Natural killer cell treated with Interleukin-12 subunit alpha and Interleukin-12 subunit beta and Interleukin-15 and Interleukin-18, amount 100 ng/mL, for 72 hours (primary cell): ENCODE data around the gene ZNF423. TPM values are rescaled to one million over a fixed set of nuclear protein-coding genes. Genes with fewer than 3 reads are reported as not detected.

Experiments
- ATAC-seq, 2 donors: fragments of 150-1000 bp; cut with Tn5 transposase in 1 of 2; sonication (Bioruptor Pico), chemical (Tn5 transposase) in 1 of 2; 2 replicates each; pipeline ENCODE4 v1.10.0; 2021
- DNase-seq: peaks from one replicate; pipeline ENCODE4 v3.0.0; 2022; ENCODE audit warnings: low spot score
- H3K27ac Mint-ChIP-seq, 2 donors: 1 replicate in 1 of 2; 2 replicates in 1 of 2; pipeline ENCODE4 v1.8.0; 2022; ENCODE audit warnings: mixed read lengths in 2 of 2, mild to moderate bottlenecking in 1 of 2, moderate library complexity in 1 of 2
- H3K27me3 Mint-ChIP-seq, 2 donors: 1 replicate in 1 of 2; 2 replicates in 1 of 2; pipeline ENCODE4 v1.8.0; 2022; ENCODE audit warnings: mixed read lengths in 2 of 2
- H3K36me3 Mint-ChIP-seq: one replicate; pipeline ENCODE4 v1.8.0; 2022; ENCODE audit warnings: mixed read lengths
- H3K4me1 Mint-ChIP-seq, 2 donors: 1 replicate in 1 of 2; 2 replicates in 1 of 2; pipeline ENCODE4 v1.8.0; 2022; ENCODE audit warnings: low read depth in 2 of 2, mixed read lengths in 2 of 2, mild to moderate bottlenecking in 1 of 2
- H3K4me3 Mint-ChIP-seq: one replicate; pipeline ENCODE4 v1.8.0; 2022; ENCODE audit warnings: mixed read lengths
- H3K9me3 Mint-ChIP-seq: 2 replicates; pipeline ENCODE4 v1.8.0; 2022; ENCODE audit warnings: mixed read lengths
- total RNA-seq, 2 donors: library from RNA; stranded (reverse); gene quantifications; one replicate each; pipeline ENCODE4 v1.2.3, GENCODE V29; 2022

The ZNF423 gene
- total RNA-seq, 2 donors from 2014 or later, result not detected

DNA sequence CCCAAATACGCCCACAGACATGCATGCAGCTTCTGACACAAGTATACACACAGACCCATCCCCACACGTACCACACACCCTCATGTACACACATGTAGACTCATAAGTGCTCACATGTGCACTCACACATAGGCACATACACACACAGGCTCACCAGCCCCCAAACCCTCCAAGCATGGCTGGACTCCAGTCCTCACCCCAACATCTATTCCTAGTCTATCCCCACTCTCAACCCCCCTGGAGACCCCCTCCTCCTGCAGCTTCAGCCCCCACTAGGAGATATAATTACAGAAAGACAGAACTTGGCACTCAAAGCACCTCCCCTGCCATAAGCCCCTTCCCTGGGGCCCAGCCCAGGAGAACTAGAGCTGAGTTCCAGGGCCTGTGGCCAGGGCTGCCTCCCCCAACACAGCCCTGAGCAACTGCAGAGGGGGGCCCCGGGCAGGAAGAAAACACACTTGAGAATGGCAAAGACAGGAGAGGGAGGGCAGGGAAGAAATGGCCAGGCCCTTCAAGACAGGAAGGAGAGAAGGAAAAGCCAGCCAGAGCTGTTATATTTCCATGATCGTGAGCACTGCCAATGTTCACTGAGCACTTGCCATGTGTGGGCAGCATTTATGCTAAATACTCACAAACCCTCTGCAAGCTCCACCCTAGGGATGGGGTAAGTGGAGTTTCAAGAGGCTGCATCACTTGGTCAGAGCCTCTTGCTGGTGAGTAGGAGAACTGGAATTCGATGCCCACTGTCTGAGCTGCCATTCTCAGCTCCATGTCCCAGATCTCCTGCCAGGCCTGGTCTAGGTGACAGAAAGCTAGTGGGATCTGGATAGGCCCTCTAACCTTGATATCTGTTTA is 224.5 kb downstream of the ZNF423 start:
- Mint-ChIP-seq H3K36me3 (no peaks in the 10 kb centered on the region), H3K9me3 (no peaks in the 10 kb centered on the region), H3K4me1 (no peaks in the 10 kb centered on the region), H3K4me3 (no peak overlapping the region), H3K27me3 (no peaks in the 10 kb centered on the region), H3K27ac (no peak overlapping the region)
- DNase-seq (peak; percentile 22), ATAC-seq (peak in 1 of 2 donors; percentile 48)

DNA sequence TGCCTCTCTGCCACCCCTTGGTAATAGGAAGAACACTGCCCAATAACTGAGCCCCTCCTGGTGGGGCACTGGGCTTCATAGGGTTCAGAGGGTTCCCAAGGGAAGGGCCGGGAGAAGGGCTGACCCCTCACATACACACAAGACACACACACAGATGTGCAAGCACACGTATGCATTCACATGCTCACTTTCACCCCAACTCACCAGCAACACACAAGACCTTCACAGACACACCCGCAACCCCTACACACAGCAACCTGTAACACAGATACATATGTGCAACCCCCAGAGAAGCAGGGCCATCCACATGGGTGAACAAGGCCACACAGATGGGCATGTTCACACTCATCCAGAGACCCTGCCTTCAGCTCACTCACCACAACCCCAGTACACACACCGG is 225.1 kb downstream of the ZNF423 start:
- Mint-ChIP-seq H3K9me3 (no peaks in the 10 kb centered on the region), H3K27me3 (no peaks in the 10 kb centered on the region), H3K4me1 (no peaks in the 10 kb centered on the region), H3K36me3 (no peaks in the 10 kb centered on the region), H3K27ac (no peak overlapping the region), H3K4me3 (no peak overlapping the region)
- DNase-seq (peak; percentile 37), ATAC-seq (no peak)

DNA sequence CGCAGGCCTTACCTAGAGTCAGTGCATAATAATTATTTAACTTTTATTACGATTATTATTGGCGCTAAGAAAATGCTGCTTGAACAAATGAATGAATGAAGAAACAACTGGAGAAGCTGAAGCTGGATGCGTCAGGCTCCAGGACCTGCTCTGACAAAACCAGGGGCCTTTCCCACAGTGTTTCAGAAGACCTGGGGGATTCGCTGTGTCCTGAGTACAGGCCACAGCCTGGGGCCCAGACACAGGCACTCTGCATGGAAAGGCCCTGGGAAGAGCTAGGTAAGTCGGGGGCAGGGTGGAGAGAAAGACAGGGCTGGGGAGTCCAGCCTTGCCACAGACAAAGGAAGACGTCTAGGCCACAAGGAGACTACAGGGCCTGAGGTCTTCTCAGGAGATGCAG is 226.1 kb downstream of the ZNF423 start:
- peak; percentile 49 for DNase-seq
- H3K27ac Mint-ChIP-seq, result no peak overlapping the region
- no peaks in the 10 kb centered on the region for H3K4me1 Mint-ChIP-seq
- ATAC-seq, result no peak
- no peaks in the 10 kb centered on the region for H3K36me3 Mint-ChIP-seq
- H3K4me3 Mint-ChIP-seq, result no peak overlapping the region
- no peaks in the 10 kb centered on the region for H3K27me3 Mint-ChIP-seq
- no peaks in the 10 kb centered on the region for H3K9me3 Mint-ChIP-seq

DNA sequence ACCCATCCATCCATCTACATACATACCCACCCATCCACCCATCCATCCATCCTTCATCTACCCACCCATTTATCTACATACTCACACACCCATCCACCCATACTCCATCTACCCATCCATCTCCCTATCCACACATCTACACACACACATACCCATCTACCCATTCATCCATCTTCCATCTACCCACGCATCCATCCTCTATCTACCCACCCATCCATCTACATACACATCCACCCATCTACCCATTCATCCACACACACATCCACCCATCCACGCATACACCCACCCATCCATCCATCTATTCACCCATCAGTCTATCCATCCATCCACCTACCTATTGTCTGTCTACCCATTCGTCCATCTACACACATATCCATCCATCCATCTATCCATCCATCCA is 227.8 kb downstream of the ZNF423 start:
- H3K36me3 Mint-ChIP-seq, result no peaks in the 10 kb centered on the region
- ATAC-seq, result no peak
- no peaks in the 10 kb centered on the region for H3K4me1 Mint-ChIP-seq
- H3K27ac Mint-ChIP-seq, result no peak overlapping the region
- H3K27me3 Mint-ChIP-seq, result no peaks in the 10 kb centered on the region
- peak; percentile 8 for DNase-seq
- no peaks in the 10 kb centered on the region for H3K9me3 Mint-ChIP-seq
- no peak overlapping the region for H3K4me3 Mint-ChIP-seq

DNA sequence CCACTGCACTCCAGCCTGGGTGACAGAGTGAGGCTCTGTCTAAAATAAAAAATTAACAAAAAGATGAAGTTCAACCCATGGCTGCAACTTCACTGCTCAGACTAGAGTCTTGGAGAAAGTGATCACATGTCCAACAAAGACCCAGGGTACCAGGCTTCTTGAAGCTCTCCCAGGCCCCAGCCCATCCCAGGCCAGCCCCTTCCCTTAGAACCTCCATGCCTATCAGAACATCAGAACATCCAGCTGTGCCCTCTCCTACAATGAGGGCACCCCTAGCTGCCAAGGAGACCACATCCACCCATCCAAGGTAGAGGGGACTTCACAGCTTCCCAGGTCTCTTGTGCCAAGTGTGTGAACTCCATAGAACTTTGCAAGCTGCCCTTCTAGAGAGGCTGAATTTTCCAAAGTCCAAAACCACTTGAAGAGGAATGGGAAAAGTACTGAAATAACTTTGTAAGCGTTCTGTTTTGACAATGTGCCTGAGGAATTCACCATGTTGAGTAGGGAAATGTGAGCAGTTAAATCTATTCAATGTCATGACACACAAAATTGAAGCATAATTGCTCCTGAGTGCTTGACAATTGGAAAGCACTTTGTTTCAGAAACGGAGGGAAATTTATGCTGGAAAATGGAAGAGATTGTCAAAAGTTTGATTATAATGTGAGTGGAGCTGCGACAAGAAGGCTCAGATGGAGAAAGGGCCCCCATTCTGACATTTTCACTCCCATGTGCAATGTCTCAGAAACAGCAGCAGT is 230.4 kb downstream of the ZNF423 start:
- H3K4me3 Mint-ChIP-seq, result no peak overlapping the region
- H3K9me3 Mint-ChIP-seq, result no peaks in the 10 kb centered on the region
- H3K4me1 Mint-ChIP-seq, result no peaks in the 10 kb centered on the region
- peak; percentile 23 for DNase-seq
- H3K27me3 Mint-ChIP-seq, result no peaks in the 10 kb centered on the region
- H3K27ac Mint-ChIP-seq, result no peak overlapping the region
- ATAC-seq, result no peak
- H3K36me3 Mint-ChIP-seq, result no peaks in the 10 kb centered on the region

DNA sequence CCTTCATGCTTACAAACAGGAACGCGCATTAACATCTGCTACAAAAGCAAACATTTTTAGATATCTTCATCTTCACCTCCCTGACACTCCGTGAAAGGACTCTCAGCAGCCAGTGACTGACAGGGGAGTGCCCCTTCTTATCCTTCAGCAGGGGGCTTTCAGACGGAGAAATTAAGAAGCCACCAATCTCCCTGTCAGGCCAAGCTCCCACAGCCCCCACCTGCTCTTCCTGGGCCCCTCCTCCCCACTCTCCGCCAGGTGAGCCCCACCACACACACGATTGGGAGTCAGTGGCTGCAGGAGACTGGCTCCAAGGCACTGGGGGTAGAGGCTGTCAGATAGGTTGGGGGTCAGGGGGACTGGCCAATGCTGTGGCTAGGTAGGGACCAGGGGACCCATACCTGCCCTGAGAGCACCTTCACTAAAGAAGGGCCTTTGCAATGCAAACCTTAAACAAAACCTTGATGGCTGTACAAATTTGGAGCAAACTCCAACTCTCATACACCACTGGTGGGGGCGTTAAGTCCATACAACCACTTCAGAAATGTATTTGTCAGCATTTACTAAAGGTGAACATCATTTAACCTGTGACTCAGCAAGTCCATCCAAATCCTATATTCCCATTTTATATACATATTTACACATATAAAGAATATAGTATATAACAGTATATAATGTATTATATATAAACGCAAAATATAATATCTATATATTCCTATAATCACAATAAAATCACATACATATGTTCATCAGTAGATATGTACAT is 232.2 kb downstream of the ZNF423 start:
- peak; percentile 54 for DNase-seq

DNA sequence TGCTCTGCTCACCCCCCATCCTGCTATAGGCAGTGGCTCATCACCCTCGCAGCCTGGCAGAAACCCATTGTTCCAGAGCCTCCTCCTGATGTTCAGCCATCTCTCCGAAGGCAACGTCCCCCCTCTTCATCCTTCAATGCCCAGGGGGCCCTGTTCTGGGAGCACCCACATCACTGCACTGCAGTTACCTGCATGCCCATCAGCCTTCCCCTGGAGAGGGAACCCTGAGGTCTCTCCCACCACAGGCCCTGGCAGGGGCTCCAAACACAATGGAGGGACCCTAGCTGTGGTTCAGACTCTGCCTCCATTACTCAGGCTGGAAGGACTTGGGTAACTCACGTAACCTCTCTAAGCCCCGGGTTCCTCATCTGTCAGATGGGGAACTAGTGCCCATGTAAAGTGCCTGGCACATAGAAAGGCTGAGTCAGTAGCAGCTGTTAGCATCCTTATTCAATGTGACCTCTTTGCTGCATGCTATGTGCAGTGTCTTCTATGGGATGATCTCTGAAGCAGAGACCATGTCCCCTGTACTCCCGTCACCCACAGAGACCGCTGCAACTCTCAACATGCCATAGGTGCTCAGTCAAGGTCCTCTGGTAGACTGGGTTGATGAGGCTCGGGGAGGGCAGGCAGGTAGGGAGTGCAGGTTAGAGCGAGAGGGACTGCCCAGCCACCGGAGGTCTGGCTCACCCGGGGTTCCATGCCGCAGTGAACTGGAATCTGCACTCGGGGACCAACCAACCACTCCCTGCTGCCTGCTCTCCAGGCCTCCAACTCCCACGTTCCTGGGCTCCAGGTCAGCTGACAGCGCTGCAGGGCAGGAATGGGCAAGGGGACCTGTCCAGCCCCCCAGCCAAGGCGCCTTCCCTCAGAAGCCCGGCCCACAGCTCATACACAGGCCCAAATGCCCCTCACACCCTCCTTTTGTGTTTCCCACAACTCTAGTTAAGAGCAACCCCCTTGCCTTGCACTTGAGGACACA is 233.2 kb downstream of the ZNF423 start:
- Mint-ChIP-seq H3K4me1 (no peaks in the 10 kb centered on the region), H3K27ac (no peak overlapping the region), H3K9me3 (no peaks in the 10 kb centered on the region), H3K36me3 (no peaks in the 10 kb centered on the region), H3K27me3 (no peaks in the 10 kb centered on the region), H3K4me3 (no peak overlapping the region)
- ATAC-seq, result peak in 1 of 2 donors; percentile 13
- peak; percentile 51 for DNase-seq

More for the DNA sequence above, 232.2 kb downstream of the ZNF423 start:
- H3K36me3 Mint-ChIP-seq, result no peaks in the 10 kb centered on the region
- no peaks in the 10 kb centered on the region for H3K9me3 Mint-ChIP-seq
- no peak overlapping the region for H3K27ac Mint-ChIP-seq
- no peaks in the 10 kb centered on the region for H3K4me1 Mint-ChIP-seq
- no peak overlapping the region for H3K4me3 Mint-ChIP-seq
- no peaks in the 10 kb centered on the region for H3K27me3 Mint-ChIP-seq
- no peak for ATAC-seq

DNA sequence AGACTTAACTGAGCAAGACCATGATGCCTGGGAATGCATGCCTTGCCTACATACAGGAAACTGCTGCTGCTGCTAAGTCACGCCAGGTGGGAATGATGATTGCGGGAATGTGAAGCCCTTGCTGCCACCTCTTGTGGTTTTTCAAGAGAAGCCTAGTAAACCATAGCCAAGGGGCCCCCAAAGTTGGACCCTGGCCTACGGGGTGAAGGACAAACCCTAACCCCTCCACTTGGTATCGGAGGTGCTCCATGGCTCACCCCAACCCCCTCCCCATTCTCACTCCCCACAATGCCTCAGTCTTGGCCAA is 233.9 kb downstream of the ZNF423 start:
- Mint-ChIP-seq H3K4me1 (no peaks in the 10 kb centered on the region), H3K27me3 (no peaks in the 10 kb centered on the region), H3K4me3 (no peak overlapping the region), H3K9me3 (no peaks in the 10 kb centered on the region), H3K27ac (no peak overlapping the region), H3K36me3 (no peaks in the 10 kb centered on the region)
- DNase-seq, result no peak
- ATAC-seq, result peak in 1 of 2 donors; percentile 18

DNA sequence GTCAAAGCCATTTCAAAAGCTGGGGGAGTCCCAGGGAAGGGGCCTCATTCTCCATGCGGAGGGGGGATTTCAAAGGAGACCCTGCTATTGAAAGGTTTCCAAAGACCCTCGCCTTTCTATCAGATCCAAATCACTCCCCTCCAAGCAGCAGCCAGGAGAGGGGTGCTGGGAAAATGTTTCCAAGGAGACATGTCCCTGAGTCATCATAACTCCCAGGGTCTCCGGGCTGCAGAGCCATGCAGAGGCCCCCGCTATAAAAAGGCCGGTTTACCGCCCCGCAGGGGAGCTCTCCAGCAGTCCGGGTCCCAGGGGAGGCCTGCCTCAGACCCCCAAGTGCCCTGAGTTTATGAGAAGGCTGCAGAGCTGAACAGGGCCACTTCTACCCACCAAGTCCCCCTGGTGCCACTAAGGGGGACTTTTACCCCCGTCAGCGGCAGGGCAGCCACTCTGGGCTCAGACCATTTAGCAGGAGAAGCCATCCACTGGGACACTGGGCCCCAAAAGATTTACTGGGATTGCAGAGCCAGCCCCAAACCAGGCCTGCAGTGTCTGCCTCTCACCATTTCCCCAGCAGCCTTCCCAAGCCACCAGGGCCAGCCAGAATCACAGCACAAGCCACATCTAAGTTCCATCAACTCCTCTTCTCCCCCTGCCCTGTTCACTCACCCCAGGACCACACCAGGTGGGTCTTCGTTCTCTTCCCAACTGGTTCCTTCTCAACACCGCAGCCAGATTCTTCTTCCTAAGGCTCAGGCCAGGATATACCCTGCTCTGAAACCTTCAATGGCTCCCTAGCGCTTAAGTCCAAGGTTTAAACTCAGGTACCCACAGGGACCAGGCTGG is 234.4 kb downstream of the ZNF423 start:
- no peaks in the 10 kb centered on the region for H3K36me3 Mint-ChIP-seq
- no peak for ATAC-seq
- DNase-seq, result peak; percentile 49
- H3K4me1 Mint-ChIP-seq, result no peaks in the 10 kb centered on the region
- H3K9me3 Mint-ChIP-seq, result no peaks in the 10 kb centered on the region
- no peak overlapping the region for H3K4me3 Mint-ChIP-seq
- no peaks in the 10 kb centered on the region for H3K27me3 Mint-ChIP-seq
- no peak overlapping the region for H3K27ac Mint-ChIP-seq

DNA sequence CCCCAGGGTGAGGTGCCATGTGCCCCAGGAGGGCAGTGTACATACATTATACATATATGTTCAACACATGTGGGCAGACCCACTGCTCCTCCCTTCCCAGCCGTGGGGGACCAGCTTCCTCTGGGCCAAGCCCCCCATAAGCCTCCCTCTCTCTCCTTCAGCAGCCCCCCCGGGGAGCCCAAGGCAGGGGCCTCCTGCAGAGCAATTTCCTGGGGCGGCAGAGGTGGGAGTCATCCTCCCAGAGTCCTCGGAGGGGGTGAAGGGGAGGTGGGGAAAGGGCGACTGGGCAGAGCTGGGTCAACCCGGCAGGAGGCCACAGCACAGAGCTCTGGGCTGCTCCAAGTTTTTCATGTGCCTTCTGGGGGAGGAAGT is 235.1 kb downstream of the ZNF423 start:
- Mint-ChIP-seq H3K27me3 (no peaks in the 10 kb centered on the region), H3K9me3 (no peaks in the 10 kb centered on the region), H3K4me3 (no peak overlapping the region), H3K36me3 (no peaks in the 10 kb centered on the region), H3K27ac (no peak overlapping the region), H3K4me1 (no peaks in the 10 kb centered on the region)
- ATAC-seq (no peak), DNase-seq (peak; percentile 58)

DNA sequence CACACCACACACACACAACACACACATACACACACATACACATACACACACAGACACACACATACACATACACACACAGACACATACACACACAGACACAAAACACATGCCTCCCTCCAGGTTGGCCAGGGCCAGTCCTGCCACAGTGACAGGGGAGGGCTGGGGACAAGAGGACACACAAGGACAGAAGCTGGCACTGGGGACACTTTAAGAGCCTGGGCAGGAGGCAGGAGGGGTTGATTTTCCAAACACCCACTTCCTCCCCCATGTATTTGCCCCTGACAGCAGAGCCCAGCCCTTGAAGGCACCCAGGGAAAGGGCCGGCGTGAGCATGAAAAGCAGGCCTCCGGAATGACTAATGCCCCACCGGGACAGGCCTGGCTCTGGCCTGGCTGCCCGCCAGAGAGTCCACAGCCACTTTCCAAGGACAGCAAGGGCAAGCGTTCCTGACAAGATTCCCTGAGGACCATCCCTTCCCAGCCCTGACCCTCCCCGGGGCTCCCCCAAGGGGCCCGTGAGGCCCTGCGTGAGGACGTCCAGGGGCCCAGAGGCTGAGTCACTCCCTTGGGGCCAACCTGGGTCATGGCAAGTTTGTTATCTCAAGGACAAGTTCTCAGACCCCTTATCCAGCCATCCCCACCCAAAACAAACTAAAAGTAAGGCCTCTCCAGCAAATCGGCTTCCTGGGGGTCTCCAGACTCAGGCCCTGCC is 235.6 kb downstream of the ZNF423 start:
- Mint-ChIP-seq H3K36me3 (no peaks in the 10 kb centered on the region), H3K4me3 (no peak overlapping the region), H3K9me3 (no peaks in the 10 kb centered on the region), H3K4me1 (no peaks in the 10 kb centered on the region), H3K27me3 (peaks cover 0 to under 1% of the 10 kb centered on the region in 2 donors), H3K27ac (no peak overlapping the region)
- DNase-seq (peak; percentile 46), ATAC-seq (no peak)

DNA sequence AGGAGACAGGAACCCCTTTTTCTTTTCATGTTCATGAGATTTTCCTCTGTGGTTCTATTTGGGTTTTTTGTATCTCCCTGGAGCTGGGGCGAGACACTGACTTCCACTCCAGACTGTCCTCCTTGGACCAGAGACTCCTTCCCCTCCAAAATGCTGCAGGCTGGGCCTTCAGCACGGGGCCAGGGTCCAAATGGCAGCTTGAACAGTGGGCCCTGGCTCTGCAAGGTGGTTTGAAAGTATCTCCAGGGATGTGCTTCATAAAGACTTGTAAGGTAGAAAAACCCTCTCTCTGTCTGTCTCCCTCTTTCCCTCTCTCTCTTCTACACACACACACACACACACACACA is 236.1 kb downstream of the ZNF423 start:
- Mint-ChIP-seq H3K4me1 (no peaks in the 10 kb centered on the region), H3K4me3 (no peak overlapping the region), H3K27ac (no peak overlapping the region), H3K36me3 (no peaks in the 10 kb centered on the region), H3K27me3 (peaks cover 0 to 3% of the 10 kb centered on the region in 2 donors), H3K9me3 (no peaks in the 10 kb centered on the region)
- ATAC-seq (no peak), DNase-seq (no peak)
